ENCODE data around the gene TCF7. TPM values are rescaled to one million over a fixed set of nuclear protein-coding genes. Genes with fewer than 3 reads are reported as not detected.

Gene TCF7
- polyA plus RNA-seq, result 1 to 10 TPM; 1.7 to 4.7 (median 4.1) TPM

GRCh38 chr5:134113902-134114875, at the start of gene TCF7:
TCF7 (plus strand) TSS chr5:134114681; CDS start chr5:134114907, 226 bp downstream.
- no peak within 1 kb of the TSS for H3K27ac ChIP-seq (ENCODE audit: low read depth, low read length)
- 1 to 2% (median 2%) methylated on average over 60 to 89 of the region's 90 CpGs for WGBS, 3 donors

GRCh38 chr5:134069553-134069952, 44.9 kb upstream of the TCF7 start:
- 86 to 91% (median 88%) methylated on average over 6 of the region's 6 CpGs for WGBS, 3 donors
- no peak overlapping the region for H3K27ac ChIP-seq (ENCODE audit: low read depth, low read length)

DNA sequence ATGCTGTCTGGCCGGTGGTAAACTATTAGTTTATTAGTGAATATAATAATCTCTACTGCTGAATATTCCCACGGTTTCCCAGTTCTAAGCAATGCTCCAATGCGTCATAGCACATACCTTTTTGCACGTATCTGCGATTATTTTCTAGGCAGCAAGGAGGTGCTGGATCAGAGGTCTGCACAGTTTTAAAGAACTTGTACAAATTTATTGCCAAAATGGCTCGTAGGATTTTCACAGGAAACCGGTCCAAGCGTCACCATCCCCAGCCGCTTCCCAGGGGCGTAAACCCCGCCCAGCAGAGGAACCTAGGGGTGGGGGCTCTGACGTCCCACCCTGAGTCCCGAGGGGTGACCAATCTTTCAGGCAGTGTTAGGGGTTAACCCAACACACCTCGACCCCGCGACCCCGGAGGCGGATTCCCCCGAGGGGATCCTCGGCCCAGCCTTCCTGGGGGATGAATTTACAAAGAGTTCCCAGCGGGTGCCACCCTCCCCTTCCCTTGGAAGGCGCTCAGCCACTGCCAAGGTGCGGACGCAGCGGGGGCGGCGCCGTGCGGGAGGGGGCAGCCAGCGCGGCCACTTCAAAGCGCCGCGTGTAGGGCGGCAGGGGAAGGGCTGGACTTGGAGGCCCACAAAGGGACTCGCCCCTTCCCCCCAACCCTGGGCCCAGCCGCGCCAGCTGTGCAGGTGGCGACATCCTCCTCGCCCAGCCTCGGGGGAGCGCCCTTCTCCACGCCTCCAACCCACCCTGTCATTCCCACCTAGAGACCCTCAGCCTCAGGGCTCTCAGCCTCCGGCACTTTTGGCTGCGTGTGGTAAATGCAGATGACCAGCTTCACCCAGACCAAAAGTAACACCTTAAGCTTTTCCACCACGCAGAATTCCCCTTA, 43.5 kb upstream of the TCF7 start:
- WGBS, 3 donors, result 5 to 7% (median 7%) methylated on average over 37 to 46 of the region's 46 CpGs
- H3K27ac ChIP-seq (ENCODE audit: low read depth, low read length), result no peak overlapping the region

DNA sequence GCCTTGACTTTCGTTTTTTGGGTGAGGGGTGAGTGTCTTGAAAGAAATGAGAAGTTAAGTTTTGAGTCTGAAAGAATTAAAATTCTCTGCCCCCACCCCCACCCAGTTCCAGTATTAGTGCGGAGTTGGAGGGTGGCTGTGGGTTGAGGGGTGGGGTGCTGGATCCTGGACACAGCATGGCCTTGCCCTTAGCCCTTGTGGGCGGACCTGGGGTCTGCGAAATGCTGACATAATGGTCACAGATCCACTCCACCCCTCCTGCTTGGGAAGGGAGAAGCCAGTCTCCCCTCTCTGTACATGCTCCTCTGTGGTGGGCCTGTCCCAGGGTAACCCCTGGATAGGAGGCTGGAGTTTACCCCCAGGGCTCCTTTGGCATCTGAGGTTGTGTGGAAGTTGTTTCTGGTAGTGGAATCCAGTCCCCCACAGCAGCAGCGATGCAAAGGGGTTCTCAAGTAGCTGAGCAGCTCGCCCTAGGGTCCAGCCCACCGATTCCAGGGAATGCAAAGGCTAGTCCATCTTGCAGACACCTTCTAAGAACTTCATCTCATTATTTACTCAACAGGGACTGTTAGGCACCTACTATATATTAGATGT, 42.8 kb upstream of the TCF7 start:
- 76 to 79% (median 78%) methylated on average over 7 of the region's 7 CpGs for WGBS, 3 donors

GRCh38 chr5:134072471-134073210, 41.8 kb upstream of the TCF7 start:
- no peak overlapping the region for H3K27ac ChIP-seq (ENCODE audit: low read depth, low read length)
- 87 to 93% (median 87%) methylated on average over 8 of the region's 8 CpGs for WGBS, 3 donors

More for the DNA sequence above, 42.8 kb upstream of the TCF7 start:
- no peak overlapping the region for H3K27ac ChIP-seq (ENCODE audit: low read depth, low read length)

DNA sequence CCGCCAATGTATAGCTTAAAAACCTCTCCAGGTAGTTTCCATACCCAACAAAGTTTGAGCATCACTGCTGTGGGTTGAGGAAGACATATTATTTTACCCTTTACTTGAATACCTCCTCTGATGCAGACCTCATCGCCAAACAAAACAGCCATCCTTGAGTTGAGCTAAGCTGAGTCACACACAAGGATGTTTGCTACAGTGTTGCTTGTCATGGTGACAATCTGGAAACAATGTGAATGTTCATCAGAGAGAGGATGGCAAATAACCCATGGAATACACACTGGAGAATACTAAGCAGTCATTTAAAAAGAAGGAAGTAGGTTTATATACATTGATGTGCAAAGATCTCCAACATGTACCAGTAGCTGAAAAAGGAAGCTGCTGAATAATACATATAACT, 41.1 kb upstream of the TCF7 start:
- H3K27ac ChIP-seq (ENCODE audit: low read depth, low read length), result no peak overlapping the region
- WGBS, 3 donors, result 67 to 96% (median 68%) methylated on average over 2 of the region's 2 CpGs

GRCh38 chr5:134075102-134075501, 39.4 kb upstream of the TCF7 start:
- no peak overlapping the region for H3K27ac ChIP-seq (ENCODE audit: low read depth, low read length)
- WGBS, 3 donors, result 84 to 95% (median 89%) methylated on average over 2 of the region's 2 CpGs

- no peak overlapping the region for H3K27ac ChIP-seq (ENCODE audit: low read depth, low read length)
- WGBS, 3 donors, result 67 to 77% (median 70%) methylated on average over 8 of the region's 8 CpGs
Observed at GRCh38 chr5:134077926-134078580, 36.4 kb upstream of the TCF7 start.

GRCh38 chr5:134079748-134080581, 34.5 kb upstream of the TCF7 start:
- H3K27ac ChIP-seq (ENCODE audit: low read depth, low read length), result no peak overlapping the region
- WGBS, 3 donors, result 82 to 87% (median 82%) methylated on average over 19 of the region's 19 CpGs

DNA sequence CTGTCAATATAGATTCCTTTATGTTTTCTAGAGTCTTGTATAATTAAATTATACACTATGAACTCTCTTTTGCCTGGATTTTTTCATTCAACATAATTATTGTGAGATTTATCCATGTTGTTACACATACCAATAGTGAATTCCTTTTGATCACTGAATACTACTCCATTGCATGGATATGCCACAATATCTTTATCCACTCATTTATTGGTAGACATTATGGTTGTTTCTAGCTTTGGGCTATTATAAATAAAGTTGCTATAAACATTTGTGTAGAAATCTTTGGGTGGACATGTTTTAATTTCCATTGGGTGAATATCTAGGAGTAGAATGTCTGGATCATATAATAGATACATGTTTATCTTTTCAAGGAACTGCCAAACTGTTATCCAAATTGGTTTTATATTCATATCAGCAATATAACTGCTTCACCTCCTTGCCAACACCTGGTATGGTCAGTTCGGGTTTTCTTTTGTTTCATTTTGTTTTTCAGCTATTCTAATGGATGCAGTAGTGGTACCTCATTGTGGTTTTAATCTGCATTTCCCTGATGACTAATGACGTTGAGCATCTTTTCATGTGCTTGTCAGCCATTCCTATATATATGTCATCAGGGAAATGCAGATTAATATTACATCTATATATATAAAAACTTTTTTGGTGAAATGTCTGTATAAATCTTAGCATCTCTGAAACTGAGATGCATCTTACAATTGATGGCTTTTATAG, 32.1 kb upstream of the TCF7 start:
- 67 to 80% (median 69%) methylated on average over 2 of the region's 2 CpGs for WGBS, 3 donors

GRCh38 chr5:134083517-134083916, 31.0 kb upstream of the TCF7 start:
- WGBS, 3 donors, result 61 to 69% (median 64%) methylated on average over 5 of the region's 5 CpGs

More for the DNA sequence above, 32.1 kb upstream of the TCF7 start:
- no peak overlapping the region for H3K27ac ChIP-seq (ENCODE audit: low read depth, low read length)

DNA sequence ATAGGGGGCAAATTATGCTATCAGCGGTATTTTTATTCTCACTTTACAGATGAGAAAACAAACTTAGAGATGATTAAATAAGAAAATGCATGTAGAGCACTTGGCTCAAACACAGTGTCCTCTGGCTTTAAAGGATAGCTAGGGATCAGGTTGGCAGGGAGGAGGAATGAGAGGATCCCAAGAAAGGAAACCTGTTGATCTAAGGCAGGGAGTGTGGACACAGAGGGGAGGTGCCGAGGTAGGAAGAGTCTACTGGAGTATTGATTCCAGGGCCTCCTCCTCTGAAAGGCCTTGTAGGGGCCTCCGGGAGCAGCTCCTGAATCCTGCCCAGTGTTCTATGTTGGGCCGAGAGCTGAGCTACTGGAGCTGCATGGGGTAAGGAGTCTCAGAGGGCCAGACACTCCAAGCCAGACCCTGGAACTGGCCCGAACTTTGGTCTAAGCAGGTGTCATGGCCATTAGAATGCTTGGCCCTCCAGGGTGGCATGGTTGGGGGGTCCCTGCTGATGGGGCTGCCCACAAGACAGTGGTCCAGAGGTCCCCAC, 30.4 kb upstream of the TCF7 start:
- WGBS, 3 donors, result 90 to 96% (median 94%) methylated on average over 5 of the region's 5 CpGs
- H3K27ac ChIP-seq (ENCODE audit: low read depth, low read length), result no peak overlapping the region

More at GRCh38 chr5:134083517-134083916, 31.0 kb upstream of the TCF7 start:
- H3K27ac ChIP-seq (ENCODE audit: low read depth, low read length), result no peak overlapping the region

DNA sequence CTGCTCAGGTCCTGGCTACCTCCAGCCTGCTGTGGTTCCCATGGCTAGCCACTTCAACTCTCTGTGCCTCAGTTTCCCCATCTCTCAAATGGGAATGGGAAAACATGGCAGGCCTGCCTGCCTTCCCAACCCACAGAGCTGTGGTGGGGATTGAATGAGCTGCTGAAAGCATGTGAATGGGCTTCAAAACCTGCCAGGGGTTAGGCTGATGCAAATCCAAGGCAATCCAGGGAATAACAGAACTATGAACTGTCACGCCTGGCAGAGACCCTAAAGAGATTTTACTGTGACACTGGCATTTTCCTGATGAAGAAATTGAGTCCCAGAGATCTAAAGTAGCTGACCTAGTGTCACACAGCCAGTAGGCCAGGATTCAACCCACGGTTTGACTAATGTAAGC, 29.9 kb upstream of the TCF7 start:
- H3K27ac ChIP-seq (ENCODE audit: low read depth, low read length), result no peak overlapping the region
- 50 to 59% (median 50%) methylated on average over 2 of the region's 2 CpGs for WGBS, 3 donors

DNA sequence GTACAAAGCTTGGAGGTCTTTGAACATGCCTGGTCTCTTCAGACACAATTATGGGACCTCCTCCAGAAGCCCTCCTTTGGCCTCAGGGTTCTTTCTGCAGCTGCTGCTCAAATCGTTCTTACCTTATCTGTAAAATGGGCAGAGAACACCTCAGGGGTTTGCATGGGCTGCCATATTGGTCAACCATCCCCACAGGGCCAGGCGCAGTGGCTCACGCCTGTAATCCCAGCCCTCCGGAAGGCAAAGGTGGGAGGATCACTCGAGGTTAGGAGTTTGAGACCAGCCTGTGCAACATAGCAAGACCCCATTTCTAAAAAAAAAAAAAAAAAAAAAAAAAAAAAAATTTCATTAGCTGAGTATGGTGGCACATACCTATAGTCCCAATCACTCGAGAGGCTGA, 29.1 kb upstream of the TCF7 start:
- WGBS, 3 donors, result 83 to 92% (median 85%) methylated on average over 6 of the region's 6 CpGs
- no peak overlapping the region for H3K27ac ChIP-seq (ENCODE audit: low read depth, low read length)

DNA sequence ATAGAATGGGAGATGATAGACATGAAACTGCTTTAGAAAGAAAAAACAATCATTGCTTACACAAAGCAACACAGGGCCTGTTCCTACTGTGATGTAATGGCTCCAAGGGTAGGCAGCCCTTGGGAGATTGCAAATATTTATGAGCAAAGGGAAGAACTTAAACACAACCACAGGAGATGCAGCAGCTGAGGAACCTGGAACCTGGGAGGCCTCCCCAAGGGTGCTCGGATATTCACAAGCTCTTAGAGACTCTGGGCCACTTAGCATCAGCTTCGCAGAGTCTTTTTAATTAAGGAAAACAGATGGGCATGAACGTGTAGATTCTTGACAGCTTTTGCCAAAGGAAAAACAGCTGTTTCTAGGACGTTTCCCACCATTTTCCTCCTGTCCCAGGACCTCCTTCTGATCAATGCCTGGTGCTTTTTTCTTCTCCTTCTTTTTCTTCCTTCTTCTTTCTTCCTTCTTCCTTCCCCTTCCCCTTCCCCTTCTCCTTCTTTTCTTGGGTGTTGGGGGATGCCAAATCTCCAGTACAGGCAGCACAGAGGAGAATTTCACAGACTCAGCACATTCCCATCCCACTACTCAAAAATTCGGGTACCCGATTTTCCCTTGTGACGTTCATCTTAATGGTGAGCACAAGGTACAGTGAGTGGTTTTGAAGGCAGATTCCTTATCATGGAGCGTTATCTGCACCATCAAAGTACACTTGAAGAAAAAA, 28.1 kb upstream of the TCF7 start:
- WGBS, 3 donors, result 71 to 79% (median 76%) methylated on average over 8 of the region's 8 CpGs
- no peak overlapping the region for H3K27ac ChIP-seq (ENCODE audit: low read depth, low read length)
